Lung (tissue), 12 donors: ENCODE data around the gene AKAP17A. TPM values are rescaled to one million over a fixed set of nuclear protein-coding genes. Genes with fewer than 3 reads are reported as not detected.

Experiments used
- ATAC-seq: fragments of 200-7000 bp; cut with Tn5 transposase; one replicate; pipeline ENCODE4 v1.9.1; 2020; ENCODE audit warnings: moderate number of reproducible peaks; ENCODE audit not compliant: insufficient read depth, low FRiP score
- DNase-seq, 3 donors: peaks; one replicate each; pipeline ENCODE4 v3.0.0-alpha.2; 2013 to 2017
- H3K27ac ChIP-seq, 2 donors: one replicate each; pipeline ENCODE4 v1.5.1; 2013; ENCODE audit warnings: mild to moderate bottlenecking in 2 of 2, moderate library complexity in 2 of 2, control low read depth in 1 of 2, inconsistent platforms in 1 of 2, low read depth in 1 of 2, low read length in 1 of 2
- H3K27me3 ChIP-seq, 3 donors: one replicate each; pipeline ENCODE4 v1.5.1; 2013; ENCODE audit warnings: low read length in 2 of 3; ENCODE audit not compliant: control insufficient read depth in 3 of 3, insufficient read depth in 3 of 3
- H3K36me3 ChIP-seq, 4 donors: one replicate each; pipeline ENCODE4 v1.5.1; 2013; ENCODE audit warnings: low read length in 4 of 4, mild to moderate bottlenecking in 1 of 4, moderate library complexity in 1 of 4; ENCODE audit not compliant: control insufficient read depth in 4 of 4, insufficient read depth in 4 of 4
- H3K4me1 ChIP-seq, 5 donors: one replicate each; pipeline ENCODE4 v1.5.1; 2013; ENCODE audit warnings: low read length in 5 of 5, mild to moderate bottlenecking in 2 of 5, moderate library complexity in 1 of 5; ENCODE audit not compliant: control insufficient read depth in 5 of 5, insufficient read depth in 5 of 5
- H3K4me3 ChIP-seq: one replicate; pipeline ENCODE4 v1.5.1; 2013; ENCODE audit warnings: mild to moderate bottlenecking, control low read depth, moderate library complexity
- H3K9ac ChIP-seq, 2 donors: one replicate each; pipeline ENCODE4 v1.5.1; 2013; ENCODE audit warnings: low read length in 2 of 2, control low read depth in 1 of 2; ENCODE audit not compliant: insufficient read depth in 1 of 2
- H3K9me3 ChIP-seq, 4 donors: one replicate each; pipeline ENCODE4 v1.5.1; 2013; ENCODE audit warnings: low read length in 3 of 4, mild to moderate bottlenecking in 1 of 4, moderate library complexity in 1 of 4; ENCODE audit not compliant: control insufficient read depth in 4 of 4, insufficient read depth in 3 of 4
- CTCF ChIP-seq: IDR thresholded peaks from 2 replicates; pipeline ENCODE4 v1.5.1; 2012; ENCODE audit warnings: mild to moderate bottlenecking; ENCODE audit errors: control extremely low read depth, extremely low read depth
- WGBS, 2 donors: extraction: QIAGEN DNeasy Blood & Tissue Kit; methylation state at CpG; one replicate each; pipeline ENCODE4 v1.1.7; 2013; 5-methylcytosine and 5-hydroxymethylcytosine counted together
- polyA plus RNA-seq, 2 donors: library from polyadenylated mRNA; stranded (reverse); fragments of 200-250 nt; gene quantifications; one replicate each; pipeline ENCODE4 v1.2.1, GENCODE V29; 2013
- total RNA-seq, 2 donors: library from RNA; depleted of rRNA in 1 of 2; stranded (reverse); fragments of >200 nt in 1 of 2; gene quantifications; one replicate each; pipeline ENCODE4 v1.2.1, GENCODE V29; 2014 to 2021
- donor health status: control.
- donor health status: control.
- donor health status: Bipolar disorder and iron deficiency.
- donor health status: healthy.
- donor health status: DM: yes; HTN: yes; CAD: no.

AKAP17A gene
- total and polyA plus RNA-seq, 4 donors: 40.6 to 48.9 (median 44.6) TPM

DNA sequence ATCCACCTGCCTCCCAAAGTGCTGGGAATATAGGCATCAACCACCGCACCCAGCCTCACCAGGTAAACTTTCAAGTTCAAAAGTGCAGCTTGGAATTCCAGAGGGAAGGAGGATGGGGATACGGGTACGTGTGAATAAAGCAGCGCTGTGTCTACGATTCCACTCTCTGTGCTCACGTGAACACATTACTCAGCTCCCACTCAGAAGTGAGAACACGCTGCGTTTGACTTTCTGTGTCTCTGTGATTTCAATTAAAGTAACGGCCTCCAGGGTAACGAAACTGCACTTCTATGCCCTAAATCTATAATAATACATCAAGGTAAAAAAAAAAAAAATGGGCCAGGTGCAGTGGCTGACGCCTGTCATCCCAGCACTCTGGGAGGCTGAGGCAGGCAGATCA, 15.1 kb downstream of the AKAP17A start:
- Histone ChIP-seq H3K9ac (no peak overlapping the region), H3K27ac (no peak overlapping the region), H3K9me3 (peaks cover 0 to 8% (median 2%) of the 10 kb centered on the region in 4 donors), H3K27me3 (no peaks in the 10 kb centered on the region), H3K4me1 (no peaks in the 10 kb centered on the region), H3K36me3 (peaks cover 11 to 19% (median 15%) of the 10 kb centered on the region in 4 donors), H3K4me3 (no peak overlapping the region)
- ATAC-seq (no peak), DNase-seq (no peak)
- 94 to 96% methylated on average over 11 of the region's 11 CpGs for WGBS, 2 donors
- no peak for TF ChIP-seq CTCF

DNA sequence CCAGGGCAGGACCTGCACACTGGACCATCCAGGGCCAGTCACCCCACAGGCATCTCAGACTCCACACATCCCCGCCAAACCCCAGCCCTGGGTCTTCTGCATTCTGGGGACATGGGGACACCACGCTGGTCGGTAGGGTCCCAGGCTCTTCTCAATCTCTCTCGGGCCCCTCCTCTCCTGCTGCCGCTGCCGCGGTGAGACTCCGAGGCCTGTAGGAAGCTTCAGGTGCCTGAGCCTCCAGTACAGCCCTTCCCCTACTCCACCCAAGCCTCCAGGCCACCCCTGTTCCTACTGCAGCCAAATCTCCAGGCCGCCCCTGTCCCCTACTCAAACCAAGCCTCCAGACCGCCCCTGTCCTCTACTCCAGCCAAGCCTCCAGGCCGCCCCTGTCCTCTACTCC, 17.9 kb downstream of the AKAP17A start:
- no peak overlapping the region for H3K27ac ChIP-seq

GRCh38 chrX:1609762-1610161, 18.4 kb downstream of the AKAP17A start:
- no peak for TF ChIP-seq CTCF
- ATAC-seq: no peak
- H3K4me3 ChIP-seq: no peak overlapping the region
- no peaks in the 10 kb centered on the region for H3K4me1 ChIP-seq
- no peak overlapping the region for H3K27ac ChIP-seq
- H3K9me3 ChIP-seq: peaks cover 0 to 3% (median 0%) of the 10 kb centered on the region in 4 donors
- no peaks in the 10 kb centered on the region for H3K36me3 ChIP-seq
- DNase-seq: no peak
- no peak overlapping the region for H3K9ac ChIP-seq
- WGBS, 2 donors: 94 to 97% methylated on average over 9 to 10 of the region's 10 CpGs
- H3K27me3 ChIP-seq: no peaks in the 10 kb centered on the region

More for the DNA sequence above, 17.9 kb downstream of the AKAP17A start:
- Histone ChIP-seq H3K36me3 (peaks cover 0 to under 1% (median 0%) of the 10 kb centered on the region in 4 donors), H3K9me3 (peaks cover 0 to 3% (median 0%) of the 10 kb centered on the region in 4 donors), H3K27me3 (no peaks in the 10 kb centered on the region), H3K4me1 (no peaks in the 10 kb centered on the region), H3K9ac (no peak overlapping the region), H3K4me3 (no peak overlapping the region)
- ATAC-seq (no peak), DNase-seq (no peak)
- 80 to 95% methylated on average over 9 to 11 of the region's 11 CpGs for WGBS, 2 donors
- TF ChIP-seq CTCF: no peak

DNA sequence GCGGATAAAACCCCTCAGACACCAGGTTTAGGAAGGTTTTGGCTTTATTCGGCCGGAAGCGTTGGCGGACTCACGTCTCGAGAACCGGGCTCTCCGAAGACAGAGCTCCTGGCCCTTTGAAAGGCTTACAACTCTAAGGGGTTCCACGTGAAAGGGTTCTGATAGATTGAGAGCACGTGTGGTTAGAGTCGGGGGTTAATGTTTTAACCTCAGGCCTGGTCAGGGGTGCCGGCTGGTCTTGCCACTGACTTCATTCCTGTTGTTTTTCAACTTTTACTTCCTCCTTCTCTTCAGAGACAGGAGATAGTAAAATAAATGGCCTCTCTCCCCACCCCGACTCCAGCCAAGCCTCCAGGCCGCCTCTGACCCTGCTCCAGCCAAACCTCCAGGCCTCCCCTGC, 18.8 kb downstream of the AKAP17A start:
- 70 to 75% methylated on average over 15 of the region's 15 CpGs for WGBS, 2 donors
- DNase-seq (no peak), ATAC-seq (no peak)
- Histone ChIP-seq H3K36me3 (no peaks in the 10 kb centered on the region), H3K4me3 (no peak overlapping the region), H3K9ac (no peak overlapping the region), H3K9me3 (peaks cover 0 to 3% (median 0%) of the 10 kb centered on the region in 4 donors), H3K4me1 (no peaks in the 10 kb centered on the region), H3K27me3 (no peaks in the 10 kb centered on the region), H3K27ac (no peak overlapping the region)
- TF ChIP-seq CTCF: no peak
